GM18951 (cell line): ENCODE data around the gene PABPC5.

Experiments used
- POLR2A ChIP-seq: IDR thresholded peaks from 4 replicates; pipeline ENCODE4 v1.6.1; 2011; ENCODE audit warnings: mild to moderate bottlenecking; ENCODE audit not compliant: insufficient read length, insufficient read depth; ENCODE audit errors: extremely low read depth
- in situ Hi-C: fragments of 300-500 bp; cut with MboI; formaldehyde crosslinking; loops from one replicate; pipeline ENCODE4 v1.12.0; 2022; ENCODE audit warnings: low sequenced_read_pairs, mixed read lengths, inconsistent platforms; ENCODE audit not compliant: unreplicated experiment

Gene PABPC5

DNA sequence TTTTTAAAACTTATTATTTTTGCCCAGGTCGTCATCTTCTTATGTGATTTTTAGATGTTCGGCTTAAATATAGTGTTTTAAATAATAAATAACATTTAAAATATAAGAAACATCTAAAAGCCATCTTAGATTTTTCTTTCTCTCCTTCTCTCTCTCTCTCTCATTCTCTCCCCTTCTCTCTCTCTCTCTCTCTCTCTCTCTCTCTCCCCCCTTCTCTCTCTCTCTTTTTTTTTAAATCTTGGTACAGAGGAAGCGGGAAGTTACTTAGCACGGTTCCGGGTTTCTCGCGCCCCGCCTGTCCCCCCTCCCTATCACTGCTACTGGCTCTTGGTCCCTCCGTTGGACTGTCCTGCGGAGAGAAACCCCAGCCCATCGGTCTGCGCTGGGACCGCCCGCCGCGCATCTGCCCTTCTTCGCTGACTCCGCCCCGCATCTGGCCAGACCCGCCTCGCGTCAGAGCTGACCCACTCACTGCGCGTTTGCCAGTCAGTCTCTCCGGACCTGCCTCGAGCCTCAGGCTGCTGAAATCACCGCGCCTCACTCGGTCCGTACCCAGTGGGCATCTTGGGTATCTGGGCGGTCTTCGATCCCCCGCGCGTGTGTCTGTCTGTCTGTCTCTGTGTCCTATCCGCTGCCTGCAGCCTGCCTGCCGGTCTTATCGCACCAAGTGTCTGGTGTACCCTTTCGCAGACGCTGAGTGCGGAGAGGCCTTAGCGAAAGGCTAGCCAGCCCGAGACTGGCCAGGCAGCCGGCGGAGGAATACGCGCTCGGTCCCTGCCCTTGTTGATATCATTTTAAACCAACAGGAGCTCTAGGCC is at the start of gene PABPC5:
TSS of gene PABPC5 (plus strand) at position 489 of the 818 bp plus-strand sequence. CDS start 739 bp downstream, outside the sequence.
- in situ Hi-C loops = no loop called here
- no peak for TF ChIP-seq POLR2A

DNA sequence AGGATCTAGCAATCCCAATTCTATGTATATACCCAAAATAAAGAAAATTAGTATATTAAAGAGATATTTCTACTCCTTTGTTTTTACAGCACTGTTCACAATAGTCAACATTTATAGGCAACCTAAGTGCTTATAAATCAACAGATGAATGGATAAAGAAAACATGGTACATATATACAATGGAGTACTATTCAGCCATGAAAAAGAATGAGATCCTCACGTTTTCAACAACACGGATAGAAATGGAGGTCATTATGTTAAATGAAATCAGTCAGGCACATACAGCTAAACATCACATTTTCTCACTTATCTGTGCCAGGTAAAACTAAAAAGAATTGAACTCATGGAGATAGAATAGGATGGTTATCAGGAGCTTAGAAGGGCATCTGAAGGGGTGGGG is 45.6 kb upstream of the PABPC5 start:
- no peak for TF ChIP-seq POLR2A
- in situ Hi-C loops = no loop called here

DNA sequence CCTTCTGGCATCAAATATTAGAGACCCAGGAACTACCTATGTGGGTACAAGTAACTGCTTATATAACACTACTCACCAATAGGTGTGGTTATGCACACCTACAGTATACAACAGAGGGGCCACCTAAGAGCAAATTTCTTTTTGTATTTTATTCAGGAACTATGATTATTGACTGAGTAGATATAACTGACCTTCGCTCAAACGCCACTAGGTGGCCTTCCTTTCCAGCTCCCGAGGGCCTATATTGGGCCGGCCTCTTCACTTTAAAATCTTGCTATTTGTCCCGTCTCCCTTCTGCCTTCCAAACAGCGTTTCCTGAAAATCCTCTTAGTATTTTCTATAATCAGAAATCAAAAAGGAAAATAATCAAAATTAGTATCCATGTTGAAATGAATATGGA is 19.9 kb upstream of the PABPC5 start:
- no peak for TF ChIP-seq POLR2A
- in situ Hi-C loops = no loop called here

DNA sequence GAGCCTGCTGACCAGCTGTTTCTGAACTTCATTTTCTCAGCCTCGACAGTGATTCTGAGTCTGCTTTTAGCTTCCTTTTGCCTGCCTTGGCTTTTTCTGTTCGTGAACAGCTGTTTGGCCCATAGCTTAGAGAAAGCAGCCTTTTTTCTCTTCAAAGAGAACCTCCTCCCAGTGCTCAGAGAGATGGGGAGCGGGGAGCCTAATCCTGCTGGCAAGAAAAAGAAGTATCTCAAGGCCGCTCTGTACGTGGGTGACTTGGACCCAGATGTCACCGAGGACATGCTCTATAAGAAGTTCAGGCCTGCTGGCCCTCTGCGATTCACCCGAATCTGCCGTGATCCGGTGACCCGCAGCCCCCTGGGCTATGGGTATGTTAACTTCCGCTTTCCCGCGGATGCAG is 756 bp downstream of the PABPC5 start:
- no peak for TF ChIP-seq POLR2A
- in situ Hi-C loops = no loop called here
